PC-9 (cell line): ENCODE results near the gene PRKAG2. TPM values are rescaled to one million over a fixed set of nuclear protein-coding genes. Genes with fewer than 3 reads are reported as not detected.

Experiments
- BruUV-seq: library from RNA; stranded (reverse); fragments of 400-500 nt; replicated peaks from 2 replicates; lab custom pipeline; 2021; lab: Mats Ljungman, UMichigan
- CTCF ChIA-PET: fragments of 300-600 bp; sonication (Branson Sonifier 250); formaldehyde crosslinking; loops from one replicate; lab custom pipeline; 2022; ENCODE audit warnings: antibody characterized with exemption; lab: Charles Lee
- POLR2A ChIA-PET: fragments of 300-600 bp; sonication (Branson Sonifier 250); formaldehyde crosslinking; loops from one replicate; lab custom pipeline; 2022; ENCODE audit warnings: antibody characterized with exemption; ENCODE audit not compliant: unreplicated experiment; lab: Charles Lee
- DNase-seq, 2 experiments: peaks; one replicate each; pipeline versions ENCODE4 v3.0.0 to v3.0.0-alpha.2; 2015 to 2022; ENCODE audit warnings: mixed read lengths in 1 of 2
- H2AFZ ChIP-seq: fragments of 200-600 bp; sonication (generic); 2 replicates; pipeline ENCODE4 v1.8.1; 2017; ENCODE audit warnings: antibody characterized with exemption
- H3F3A ChIP-seq: fragments of 200-600 bp; sonication (generic); 2 replicates; pipeline ENCODE4 v1.8.1; 2017; ENCODE audit warnings: antibody characterized with exemption, mild to moderate bottlenecking, low read depth; ENCODE audit not compliant: insufficient read depth
- H3K27ac ChIP-seq: fragments of 200-600 bp; sonication (generic); 2 replicates; pipeline ENCODE4 v1.6.1; 2016; ENCODE audit warnings: mixed run types
- H3K27me3 ChIP-seq: fragments of 200-600 bp; sonication (generic); 2 replicates; pipeline ENCODE4 v1.6.1; 2016; ENCODE audit warnings: low read depth, mixed run types; ENCODE audit not compliant: insufficient read depth
- H3K36me3 ChIP-seq: fragments of 200-600 bp; sonication (generic); 2 replicates; pipeline ENCODE4 v1.6.1; 2016; ENCODE audit warnings: low read depth, mixed run types
- H3K4me1 ChIP-seq: fragments of 200-600 bp; sonication (generic); replicated peaks from 2 replicates; pipeline ENCODE4 v1.6.1; 2016; ENCODE audit warnings: mixed run types; ENCODE audit not compliant: insufficient read depth
- H3K4me2 ChIP-seq: fragments of 200-600 bp; sonication (generic); 2 replicates; pipeline ENCODE4 v1.6.1; 2017; ENCODE audit warnings: mixed run types
- H3K4me3 ChIP-seq: fragments of 200-600 bp; sonication (generic); 2 replicates; pipeline ENCODE4 v1.6.1; 2016; ENCODE audit warnings: mixed run types
- H3K79me2 ChIP-seq: fragments of 200-600 bp; sonication (generic); 2 replicates; pipeline ENCODE4 v1.6.1; 2017; ENCODE audit warnings: low read depth, mixed run types
- H3K9me2 ChIP-seq: fragments of 200-600 bp; sonication (generic); 2 replicates; pipeline ENCODE4 v1.8.1; 2017; ENCODE audit warnings: mild to moderate bottlenecking; ENCODE audit not compliant: insufficient read depth
- H3K9me3 ChIP-seq: fragments of 200-600 bp; sonication (generic); 2 replicates; pipeline ENCODE4 v1.8.1; 2016; ENCODE audit warnings: low read depth; ENCODE audit not compliant: insufficient read depth
- H4K20me1 ChIP-seq: fragments of 200-600 bp; sonication (generic); 2 replicates; pipeline ENCODE4 v1.8.1; 2017; ENCODE audit not compliant: insufficient read depth
- EZH2 ChIP-seq: fragments of 200-600 bp; sonication (generic); IDR thresholded peaks from 2 replicates; pipeline ENCODE4 v1.8.0; 2017; ENCODE audit warnings: antibody characterized with exemption, low read depth
- intact Hi-C: fragments of 100-400 bp; cut with micrococcal nuclease; formaldehyde crosslinking; loops from one replicate; pipeline ENCODE4 v1.10.0; 2022; ENCODE audit not compliant: unreplicated experiment
- total RNA-seq: library from RNA; stranded (reverse); gene quantifications from 2 replicates; pipeline ENCODE4 v1.2.3, GENCODE V29; 2021
- TF ChIP-seq, protein P1 (sequence below): fragments of 200-600 bp; sonication (generic); conservative IDR thresholded peaks from 2 replicates; pipeline ENCODE4 v1.6.1; 2017; ENCODE audit warnings: mixed run types, antibody characterized with exemption, mild to moderate bottlenecking, moderate library complexity

The PRKAG2 gene
- total RNA-seq, 1 experiment from 2014 or later: 37.3 TPM

DNA sequence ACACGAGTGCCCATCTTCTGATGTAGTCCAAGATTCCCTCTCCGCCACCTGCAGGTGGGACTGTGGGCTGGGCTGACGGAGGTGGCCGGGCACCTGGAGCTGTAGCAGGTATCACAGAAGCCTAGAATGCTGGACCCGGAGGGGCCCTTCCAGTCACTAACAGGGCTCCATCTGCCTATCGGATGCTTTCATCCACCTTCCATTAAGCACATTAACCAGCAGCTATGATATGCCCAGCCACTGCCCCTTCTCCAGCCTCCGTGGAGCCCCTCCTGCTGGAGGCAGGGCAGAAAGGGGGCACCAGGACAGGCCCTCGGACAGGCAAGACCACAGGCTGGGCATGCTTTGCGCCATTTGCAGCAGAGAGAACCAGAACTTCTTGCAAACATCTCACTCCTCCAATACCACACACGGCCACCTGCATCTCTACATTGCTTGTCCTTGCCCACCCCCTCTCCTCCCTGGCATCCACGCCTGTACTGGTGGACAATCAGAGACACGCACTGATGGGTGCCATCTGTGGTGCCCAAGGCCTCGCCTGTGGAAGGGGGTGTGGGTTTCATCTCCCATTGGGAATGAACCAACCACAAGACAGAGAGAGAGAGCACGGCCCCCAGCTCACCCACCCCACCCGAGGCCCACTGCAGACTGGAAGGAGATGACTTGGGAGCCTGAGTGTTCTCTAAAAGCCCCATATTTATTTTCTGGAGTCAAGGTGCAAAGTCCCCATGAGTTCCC, 16.8 kb downstream of the PRKAG2 start:
- H3K9me3 ChIP-seq: no peaks in the 10 kb centered on the region
- no peaks in the 10 kb centered on the region for H4K20me1 ChIP-seq
- H3K4me2 ChIP-seq: no peak overlapping the region
- POLR2A ChIA-PET: no interaction called here
- intact Hi-C loops: no loop called here
- H3F3A ChIP-seq: no peaks in the 10 kb centered on the region
- no peaks in the 10 kb centered on the region for H3K79me2 ChIP-seq
- no peak for DNase-seq
- BruUV-seq: no TSS peak
- H3K9me2 ChIP-seq: no peaks in the 10 kb centered on the region
- H3K27me3 ChIP-seq: peaks cover 11% of the 10 kb centered on the region; the same call in 1 of the 2 replicates
- H2AFZ ChIP-seq: no peak overlapping the region
- no peak overlapping the region for H3K4me3 ChIP-seq
- no peaks in the 10 kb centered on the region for H3K4me1 ChIP-seq
- no peaks in the 10 kb centered on the region for H3K36me3 ChIP-seq
- H3K27ac ChIP-seq: no peak overlapping the region
- CTCF ChIA-PET: no interaction called here
- TF ChIP-seq EZH2: no peak
- TF ChIP-seq, protein P1, sequence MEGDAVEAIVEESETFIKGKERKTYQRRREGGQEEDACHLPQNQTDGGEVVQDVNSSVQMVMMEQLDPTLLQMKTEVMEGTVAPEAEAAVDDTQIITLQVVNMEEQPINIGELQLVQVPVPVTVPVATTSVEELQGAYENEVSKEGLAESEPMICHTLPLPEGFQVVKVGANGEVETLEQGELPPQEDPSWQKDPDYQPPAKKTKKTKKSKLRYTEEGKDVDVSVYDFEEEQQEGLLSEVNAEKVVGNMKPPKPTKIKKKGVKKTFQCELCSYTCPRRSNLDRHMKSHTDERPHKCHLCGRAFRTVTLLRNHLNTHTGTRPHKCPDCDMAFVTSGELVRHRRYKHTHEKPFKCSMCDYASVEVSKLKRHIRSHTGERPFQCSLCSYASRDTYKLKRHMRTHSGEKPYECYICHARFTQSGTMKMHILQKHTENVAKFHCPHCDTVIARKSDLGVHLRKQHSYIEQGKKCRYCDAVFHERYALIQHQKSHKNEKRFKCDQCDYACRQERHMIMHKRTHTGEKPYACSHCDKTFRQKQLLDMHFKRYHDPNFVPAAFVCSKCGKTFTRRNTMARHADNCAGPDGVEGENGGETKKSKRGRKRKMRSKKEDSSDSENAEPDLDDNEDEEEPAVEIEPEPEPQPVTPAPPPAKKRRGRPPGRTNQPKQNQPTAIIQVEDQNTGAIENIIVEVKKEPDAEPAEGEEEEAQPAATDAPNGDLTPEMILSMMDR: no peak

DNA sequence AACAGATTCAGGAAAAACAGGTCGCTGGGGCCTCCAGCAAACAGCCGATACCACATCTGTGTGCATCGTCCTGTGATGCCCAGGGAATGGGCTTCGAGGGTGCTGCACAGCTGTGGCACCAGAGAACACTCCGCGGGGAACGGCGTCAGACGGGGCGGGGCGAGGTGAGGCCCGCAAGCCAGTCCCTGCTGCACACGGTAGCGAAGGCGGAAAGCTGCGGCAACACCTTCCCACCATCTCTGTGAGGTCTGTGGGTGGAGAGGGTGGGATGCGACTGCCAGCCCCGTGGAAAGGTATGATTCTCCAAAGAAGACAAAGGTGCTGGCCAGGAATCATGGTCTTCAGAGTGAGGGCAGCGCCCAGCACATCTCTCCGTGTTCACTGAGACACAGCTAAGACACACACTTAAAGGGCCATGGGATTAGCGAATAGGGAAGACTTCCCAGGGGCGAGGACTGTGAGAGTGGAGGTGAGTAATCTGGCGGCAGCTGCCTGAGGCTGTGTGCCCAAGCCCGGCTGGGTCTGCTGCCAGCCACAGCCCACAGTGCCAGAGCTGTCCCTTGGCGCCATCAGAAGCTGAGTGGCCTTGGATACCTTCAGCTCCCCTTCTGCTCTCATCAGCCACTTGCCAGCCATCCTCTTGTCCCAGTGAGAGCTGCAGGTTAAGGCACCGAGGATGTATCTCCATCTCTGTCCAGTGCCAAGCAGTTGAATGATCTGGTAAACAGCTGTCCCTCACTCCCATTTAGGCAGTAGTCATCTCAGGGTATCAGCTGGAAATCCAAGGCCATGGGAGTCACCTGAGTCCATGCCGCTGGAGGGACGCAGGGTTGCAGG, 17.6 kb downstream of the PRKAG2 start:
- peak in 1 of 2 experiments; percentile 44 for DNase-seq
- TF ChIP-seq EZH2: no peak
- TF ChIP-seq, protein P1: no peak
- ChIA-PET CTCF (no interaction called here), POLR2A (no interaction called here)
- Histone ChIP-seq H3K4me2 (no peak overlapping the region), H4K20me1 (no peaks in the 10 kb centered on the region), H3K4me3 (no peak overlapping the region), H2AFZ (no peak overlapping the region), H3K79me2 (no peaks in the 10 kb centered on the region), H3K9me3 (no peaks in the 10 kb centered on the region), H3K27ac (no peak overlapping the region), H3K4me1 (no peaks in the 10 kb centered on the region), H3K27me3 (peaks cover 11% of the 10 kb centered on the region; the same call in 1 of the 2 replicates), H3K36me3 (no peaks in the 10 kb centered on the region), H3K9me2 (no peaks in the 10 kb centered on the region), H3F3A (no peaks in the 10 kb centered on the region)
- intact Hi-C loops: no loop called here
- BruUV-seq: no TSS peak

DNA sequence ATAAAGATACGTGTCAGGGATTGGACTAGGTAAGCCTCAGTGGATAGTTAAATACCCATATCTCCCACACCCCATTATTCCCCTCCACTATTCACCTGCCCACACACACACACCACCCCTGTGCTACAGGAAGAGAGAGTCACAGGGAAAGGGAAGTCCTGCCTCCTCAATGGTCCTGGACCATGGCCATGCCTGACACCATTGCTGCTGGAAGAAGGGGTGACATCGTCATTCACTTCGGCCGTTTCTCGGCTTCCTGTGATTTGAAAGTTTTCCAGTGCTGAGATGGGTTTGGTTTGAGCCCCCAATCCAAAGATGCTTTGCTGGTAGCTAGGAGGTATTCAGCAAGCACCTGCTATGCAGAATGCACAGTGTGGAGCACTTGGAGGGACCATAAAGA, 18.5 kb downstream of the PRKAG2 start:
- CTCF ChIA-PET: no interaction called here
- intact Hi-C loops: no loop called here

More for the DNA sequence above, 18.5 kb downstream of the PRKAG2 start:
- Histone ChIP-seq H3K27ac (no peak overlapping the region), H3K4me1 (no peaks in the 10 kb centered on the region), H4K20me1 (no peaks in the 10 kb centered on the region), H3K9me3 (no peaks in the 10 kb centered on the region), H2AFZ (no peak overlapping the region), H3K4me2 (no peak overlapping the region), H3K79me2 (no peaks in the 10 kb centered on the region), H3K9me2 (no peaks in the 10 kb centered on the region), H3K36me3 (no peaks in the 10 kb centered on the region), H3F3A (no peaks in the 10 kb centered on the region), H3K27me3 (peaks cover 11% of the 10 kb centered on the region; the same call in 1 of the 2 replicates), H3K4me3 (no peak overlapping the region)
- no peak for DNase-seq
- TF ChIP-seq, protein P1: no peak
- no peak for TF ChIP-seq EZH2
- BruUV-seq: no TSS peak
- POLR2A ChIA-PET: no interaction called here
